Skeletal muscle satellite cell (primary cell): Measurements from ENCODE around the gene TMEM106C.
A peak's percentile ranks its signal among the peaks of the same experiment; 100 is the strongest.
"Not testable (repeated sequence)": the region's sequence is repeated elsewhere in the genome, so short reads cannot be mapped to it uniquely, and the experiment has no call there.

Source experiments
- H3K27me3 ChIP-seq: 2 replicates; pipeline ENCODE4 v1.7.0; 2013; ENCODE audit warnings: low read length; ENCODE audit not compliant: control insufficient read depth, insufficient read depth
- H3K36me3 ChIP-seq: 2 replicates; pipeline ENCODE4 v1.7.0; 2013; ENCODE audit warnings: mild to moderate bottlenecking, control low read depth, low read length; ENCODE audit not compliant: insufficient read depth
- H3K4me1 ChIP-seq: 2 replicates; pipeline ENCODE4 v1.7.0; 2013; ENCODE audit warnings: low read length; ENCODE audit not compliant: control insufficient read depth, insufficient read depth
- H3K4me2 ChIP-seq: 2 replicates; pipeline ENCODE4 v1.7.0; 2013; ENCODE audit warnings: mild to moderate bottlenecking, low read length
- H3K4me3 ChIP-seq: 2 replicates; pipeline ENCODE4 v1.7.0; 2013; ENCODE audit warnings: low read length
- H3K9ac ChIP-seq: 2 replicates; pipeline ENCODE4 v1.7.0; 2013; ENCODE audit warnings: mild to moderate bottlenecking, low read depth, low read length, moderate library complexity
- H3K9me3 ChIP-seq: replicated peaks from 2 replicates; pipeline ENCODE4 v1.7.0; 2013; ENCODE audit warnings: mild to moderate bottlenecking, control low read depth, low read length

Gene TMEM106C

DNA sequence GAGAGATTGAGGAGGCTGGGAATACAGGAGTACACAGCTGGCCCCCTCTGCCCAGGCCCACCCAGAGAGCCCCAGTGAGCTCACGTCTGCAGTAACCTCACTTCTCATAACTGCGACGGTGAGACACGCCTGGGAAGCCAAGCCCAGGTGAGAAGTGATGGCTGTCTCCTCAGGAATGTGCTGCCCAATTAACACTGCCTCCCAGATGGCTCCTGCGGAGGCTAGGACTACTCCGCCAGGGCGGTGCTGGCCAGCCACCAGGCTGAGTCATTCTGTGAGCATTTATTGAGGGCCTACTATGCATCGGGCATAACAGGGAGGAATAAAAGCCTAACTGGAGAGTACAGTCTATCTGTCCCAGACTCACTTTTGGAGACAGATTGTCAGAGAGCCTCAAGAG, 9.3 kb upstream of the TMEM106C start:
- H3K4me3 ChIP-seq: no peak overlapping the region
- H3K36me3 ChIP-seq: no peaks in the 10 kb centered on the region
- no peak overlapping the region for H3K4me2 ChIP-seq
- H3K9me3 ChIP-seq: no peaks in the 10 kb centered on the region
- H3K4me1 ChIP-seq: peaks cover 3% of the 10 kb centered on the region
- peaks cover 55% of the 10 kb centered on the region for H3K27me3 ChIP-seq
- no peak overlapping the region for H3K9ac ChIP-seq

DNA sequence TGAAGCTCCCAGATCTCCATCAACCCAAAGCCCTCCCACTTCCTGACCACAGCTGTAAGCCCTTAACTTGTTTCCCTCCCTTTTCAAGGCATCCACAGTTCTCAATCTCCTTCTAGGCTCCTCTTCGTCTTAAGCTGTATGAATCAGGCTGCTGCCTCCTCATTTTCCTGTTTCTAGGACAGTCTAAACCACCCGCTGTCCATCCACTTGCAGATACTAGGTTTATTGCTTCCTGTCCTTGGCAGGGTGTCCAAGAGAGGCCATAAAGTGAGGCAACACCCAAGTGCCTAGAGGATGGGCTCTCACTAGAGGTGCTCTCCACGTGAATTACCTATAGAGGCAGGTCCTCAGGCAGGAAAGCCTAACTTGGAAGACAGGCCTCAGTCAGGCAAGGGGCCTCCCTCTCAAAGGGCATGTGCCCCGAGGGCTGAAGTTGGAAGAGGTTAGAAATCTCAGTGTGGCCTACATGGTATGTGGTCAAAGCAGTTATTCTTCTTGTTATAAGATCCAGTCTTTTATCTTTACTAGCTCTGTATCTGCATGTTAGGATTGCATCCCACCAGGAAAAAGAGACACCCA, 8.8 kb upstream of the TMEM106C start:
- Histone ChIP-seq H3K9me3 (no peaks in the 10 kb centered on the region), H3K4me1 (no peaks in the 10 kb centered on the region), H3K9ac (no peak overlapping the region), H3K27me3 (peaks cover 55% of the 10 kb centered on the region), H3K4me2 (no peak overlapping the region), H3K36me3 (no peaks in the 10 kb centered on the region), H3K4me3 (no peak overlapping the region)

DNA sequence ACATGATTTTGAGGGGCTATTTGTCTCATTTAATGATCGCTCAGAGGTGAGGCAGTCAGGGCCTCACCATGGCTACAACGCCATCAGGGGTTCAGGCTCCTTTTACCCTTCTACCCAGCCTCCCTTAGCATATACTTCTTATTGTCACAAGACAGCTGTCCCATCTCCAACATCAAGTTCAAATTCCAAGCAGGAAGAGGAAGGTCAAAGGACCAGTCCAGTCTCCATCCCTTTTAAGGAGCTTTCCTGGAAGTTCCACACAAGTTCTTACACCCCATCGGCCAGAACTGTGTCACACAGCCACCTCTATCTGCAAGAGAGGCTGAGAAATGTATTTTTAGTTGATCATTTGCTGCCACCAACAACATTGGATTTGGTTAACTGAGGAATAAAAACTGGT, 8.3 kb upstream of the TMEM106C start:
- Histone ChIP-seq H3K36me3 (no peaks in the 10 kb centered on the region), H3K4me2 (no peak overlapping the region), H3K4me3 (no peak overlapping the region), H3K9me3 (no peaks in the 10 kb centered on the region), H3K4me1 (no peaks in the 10 kb centered on the region), H3K27me3 (peaks cover 59% of the 10 kb centered on the region), H3K9ac (no peak overlapping the region)

DNA sequence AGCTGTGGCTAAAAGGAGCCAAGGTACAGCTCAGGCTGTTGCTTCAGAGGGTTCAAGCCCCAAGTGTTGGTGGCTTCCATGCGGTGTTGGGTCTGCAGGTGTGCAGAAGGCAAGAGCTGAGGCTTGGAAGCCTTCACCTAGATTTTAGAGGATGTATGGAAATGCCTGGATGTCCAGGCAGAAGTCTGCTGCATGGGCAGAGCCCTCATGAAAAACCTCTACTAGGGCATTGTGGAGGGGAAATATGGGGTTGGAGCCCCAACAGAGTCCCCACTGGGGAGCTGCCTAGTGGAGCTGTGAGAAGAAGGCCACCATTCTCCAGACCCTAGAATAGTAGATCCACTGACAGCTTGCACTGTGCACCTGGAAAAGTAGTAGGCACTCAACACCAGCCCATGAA, 5.7 kb upstream of the TMEM106C start:
- H3K9me3 ChIP-seq, H3K9ac ChIP-seq, H3K4me1 ChIP-seq, H3K4me2 ChIP-seq, H3K4me3 ChIP-seq, H3K36me3 ChIP-seq: not testable (repeated sequence)
- peaks cover 58% of the 10 kb centered on the region for H3K27me3 ChIP-seq

DNA sequence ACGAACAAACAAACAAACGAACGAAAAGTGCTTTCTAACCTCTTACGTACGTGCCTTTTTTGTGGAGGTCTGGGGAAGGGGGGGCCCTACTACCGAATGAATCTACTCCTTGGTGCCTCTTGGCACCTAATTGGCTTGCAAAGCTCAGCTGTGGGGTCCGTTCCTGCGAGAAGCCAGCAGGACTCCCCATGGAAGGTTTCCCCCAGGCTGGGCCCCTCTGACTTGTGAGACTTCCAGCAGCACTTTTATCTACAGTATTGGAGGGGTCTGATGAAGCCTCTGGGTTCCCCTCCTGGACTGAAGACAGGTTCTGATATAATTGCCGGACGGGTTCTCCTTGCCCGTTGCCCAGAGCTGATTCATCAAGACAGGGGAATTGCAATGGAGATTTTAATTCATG, 1.2 kb upstream of the TMEM106C start:
- Histone ChIP-seq H3K9me3 (no peaks in the 10 kb centered on the region), H3K36me3 (no peaks in the 10 kb centered on the region), H3K4me2 (no peak overlapping the region), H3K4me3 (no peak overlapping the region), H3K9ac (no peak overlapping the region), H3K27me3 (peaks cover 26% of the 10 kb centered on the region), H3K4me1 (peaks cover 7% of the 10 kb centered on the region)

DNA sequence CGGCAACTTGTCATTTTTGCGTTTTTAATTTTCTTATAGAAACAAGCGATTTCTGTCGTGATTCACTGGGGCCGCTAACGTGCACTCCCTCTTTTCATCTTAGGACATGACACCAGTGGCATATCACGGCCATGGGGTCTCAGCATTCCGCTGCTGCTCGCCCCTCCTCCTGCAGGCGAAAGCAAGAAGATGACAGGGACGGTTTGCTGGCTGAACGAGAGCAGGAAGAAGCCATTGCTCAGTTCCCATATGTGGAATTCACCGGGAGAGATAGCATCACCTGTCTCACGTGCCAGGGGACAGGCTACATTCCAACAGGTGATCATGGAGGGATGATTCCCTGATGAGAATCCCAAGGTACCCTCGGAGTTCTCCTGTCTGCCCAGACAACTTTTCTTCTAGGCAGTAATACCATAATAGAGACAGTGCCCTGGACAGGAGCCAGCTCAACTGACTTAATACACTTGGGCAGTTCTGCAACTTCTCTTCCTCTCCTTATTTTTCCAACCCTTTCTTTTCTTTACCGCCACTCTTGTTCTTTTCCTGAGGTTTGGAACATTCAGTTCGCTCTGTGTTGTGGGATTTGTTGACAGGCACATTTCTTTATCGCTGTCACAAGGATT, 821 bp downstream of the TMEM106C start:
- no peaks in the 10 kb centered on the region for H3K36me3 ChIP-seq
- peak overlapping the region; percentile 94 for H3K4me3 ChIP-seq
- H3K9me3 ChIP-seq: no peaks in the 10 kb centered on the region
- peaks cover 7% of the 10 kb centered on the region for H3K4me1 ChIP-seq
- peaks cover 20% of the 10 kb centered on the region for H3K27me3 ChIP-seq
- H3K4me2 ChIP-seq: peak overlapping the region; percentile 95
- H3K9ac ChIP-seq: peak overlapping the region; percentile 77

DNA sequence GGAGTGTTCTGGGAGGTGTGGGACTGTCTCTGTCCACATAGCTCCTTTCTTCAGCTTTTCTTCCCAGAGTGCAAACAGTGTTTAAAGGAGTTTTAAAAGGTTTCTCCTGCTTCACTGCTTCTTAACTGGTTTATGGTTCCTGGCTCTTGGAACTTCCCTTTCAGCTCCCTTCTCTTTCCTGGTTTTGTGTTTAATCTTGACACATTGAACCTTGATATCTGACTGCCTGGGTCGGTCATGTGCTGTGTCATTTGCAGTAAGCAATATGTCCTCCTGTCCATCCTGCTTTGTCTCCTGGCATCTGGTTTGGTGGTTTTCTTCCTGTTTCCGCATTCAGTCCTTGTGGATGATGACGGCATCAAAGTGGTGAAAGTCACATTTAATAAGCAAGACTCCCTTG, 2.2 kb downstream of the TMEM106C start:
- H3K27me3 ChIP-seq: peaks cover 11% of the 10 kb centered on the region
- no peak overlapping the region for H3K9ac ChIP-seq
- H3K4me2 ChIP-seq: no peak overlapping the region
- H3K36me3 ChIP-seq: no peaks in the 10 kb centered on the region
- peaks cover 7% of the 10 kb centered on the region for H3K4me1 ChIP-seq
- H3K4me3 ChIP-seq: no peak overlapping the region
- H3K9me3 ChIP-seq: no peaks in the 10 kb centered on the region

DNA sequence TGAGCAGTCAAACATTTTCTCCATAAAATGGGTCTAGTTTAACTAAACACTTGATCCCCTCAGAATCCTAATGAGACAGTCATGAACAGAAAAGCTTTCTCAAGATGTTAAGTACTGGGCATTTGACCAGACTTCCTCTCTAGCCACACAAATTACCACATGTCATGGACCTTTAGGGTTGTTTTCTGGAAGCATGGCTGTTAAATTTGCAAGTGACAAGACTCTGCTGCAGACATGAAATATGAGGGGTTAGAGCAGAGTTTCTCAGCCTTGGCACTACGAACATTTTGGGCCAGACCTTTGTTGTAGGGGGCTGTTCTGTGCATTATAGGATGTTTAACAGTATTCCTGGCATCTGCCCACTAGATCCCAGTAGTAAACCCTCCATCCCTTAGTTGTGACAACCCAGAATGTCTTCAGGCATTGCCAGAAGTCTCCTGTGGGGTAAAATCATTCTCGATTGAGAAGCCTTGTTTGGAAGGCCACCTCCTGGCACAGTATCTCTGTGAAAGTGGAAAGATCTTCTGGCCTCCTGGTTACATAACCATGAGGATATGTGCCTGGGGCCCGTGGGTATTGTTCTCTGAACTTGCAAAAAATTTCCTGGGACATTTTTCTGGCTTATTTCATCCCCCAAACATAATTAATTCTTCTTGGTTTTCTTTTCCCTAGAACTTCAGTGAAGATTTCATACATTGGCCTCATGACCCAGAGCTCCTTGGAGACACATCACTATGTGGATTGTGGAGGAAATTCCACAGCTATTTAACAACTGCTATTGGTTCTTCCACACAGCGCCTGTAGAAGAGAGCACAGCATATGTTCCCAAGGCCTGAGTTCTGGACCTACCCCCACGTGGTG, 4.3 kb downstream of the TMEM106C start:
- H3K27me3 ChIP-seq: no peaks in the 10 kb centered on the region
- no peaks in the 10 kb centered on the region for H3K36me3 ChIP-seq
- no peak overlapping the region for H3K4me3 ChIP-seq
- H3K4me2 ChIP-seq: no peak overlapping the region
- H3K9ac ChIP-seq: no peak overlapping the region
- H3K9me3 ChIP-seq: no peaks in the 10 kb centered on the region
- H3K4me1 ChIP-seq: peaks cover 7% of the 10 kb centered on the region

DNA sequence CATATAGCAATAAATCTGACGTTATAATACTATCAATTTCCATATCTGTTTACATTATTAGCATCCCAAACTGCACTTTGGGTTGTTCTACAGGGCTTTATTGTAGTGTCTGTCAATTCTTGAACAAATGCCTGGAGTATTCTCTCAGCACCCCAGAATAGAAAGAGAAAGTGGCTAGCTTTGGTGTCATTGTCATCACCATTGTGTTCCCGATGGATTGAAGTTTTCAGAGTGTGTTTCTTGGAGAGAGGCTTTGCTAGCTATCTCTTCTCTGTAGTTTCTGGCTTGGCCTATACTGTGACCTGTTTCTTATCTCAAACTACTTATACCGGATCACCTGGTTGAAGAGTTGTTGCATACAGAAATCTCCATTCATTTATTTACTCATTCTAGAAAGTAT, 6.4 kb downstream of the TMEM106C start:
- Histone ChIP-seq H3K4me2 (no peak overlapping the region), H3K27me3 (no peaks in the 10 kb centered on the region), H3K9me3 (no peaks in the 10 kb centered on the region), H3K36me3 (no peaks in the 10 kb centered on the region), H3K4me3 (no peak overlapping the region), H3K4me1 (no peaks in the 10 kb centered on the region), H3K9ac (no peak overlapping the region)

DNA sequence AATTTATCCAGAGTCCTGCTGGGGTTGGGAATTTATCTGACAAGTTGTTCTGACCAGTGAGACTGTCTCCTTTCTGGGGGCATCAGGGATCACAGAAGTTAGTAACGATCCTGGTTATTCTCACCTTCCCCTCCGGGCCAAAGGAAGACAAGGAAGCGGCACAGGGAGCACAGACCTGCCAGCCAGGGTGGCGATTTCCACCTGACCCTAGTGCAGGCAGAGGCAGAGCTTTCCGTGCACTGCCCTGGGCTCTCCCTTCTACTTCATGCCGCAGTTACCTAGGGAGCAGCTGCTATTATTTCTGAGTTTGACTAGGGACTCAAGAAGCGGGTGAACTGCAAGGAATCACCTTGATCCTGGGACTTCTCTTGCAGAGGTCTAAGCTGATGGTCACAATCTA, 7.4 kb downstream of the TMEM106C start:
- H3K36me3 ChIP-seq: no peaks in the 10 kb centered on the region
- H3K4me3 ChIP-seq: no peak overlapping the region
- no peak overlapping the region for H3K9ac ChIP-seq
- H3K9me3 ChIP-seq: no peaks in the 10 kb centered on the region
- H3K4me2 ChIP-seq: no peak overlapping the region
- no peaks in the 10 kb centered on the region for H3K4me1 ChIP-seq
- H3K27me3 ChIP-seq: peaks cover 2% of the 10 kb centered on the region

DNA sequence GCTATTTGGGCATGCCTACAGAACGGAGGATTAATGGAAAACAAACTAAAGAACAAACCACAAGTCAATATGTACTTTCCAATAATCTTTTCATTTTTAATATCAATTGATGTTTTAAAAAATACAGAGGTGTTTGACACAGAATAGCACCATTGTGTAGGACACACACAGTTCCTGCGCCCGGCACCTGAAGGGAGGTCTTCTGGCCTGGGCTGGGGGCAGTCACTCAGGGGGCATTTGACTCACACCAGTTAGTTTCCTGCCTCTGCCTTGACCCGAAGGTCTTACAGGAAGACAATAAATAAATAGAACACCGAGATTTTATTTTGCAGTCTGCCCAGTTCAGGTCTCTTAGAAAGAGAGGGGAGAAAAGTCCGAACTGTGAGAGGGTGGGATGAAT, 9.5 kb downstream of the TMEM106C start:
- H3K4me3 ChIP-seq: no peak overlapping the region
- no peak overlapping the region for H3K4me2 ChIP-seq
- H3K36me3 ChIP-seq: no peaks in the 10 kb centered on the region
- H3K4me1 ChIP-seq: no peaks in the 10 kb centered on the region
- no peaks in the 10 kb centered on the region for H3K9me3 ChIP-seq
- H3K27me3 ChIP-seq: peaks cover 2% of the 10 kb centered on the region
- no peak overlapping the region for H3K9ac ChIP-seq
